OCI-LY7 (cell line): ENCODE data around the gene GGCT. TPM values are rescaled to one million over a fixed set of nuclear protein-coding genes. Genes with fewer than 3 reads are reported as not detected.

Experiments
- BruUV-seq: library from RNA; stranded (reverse); fragments of 400-500 nt; replicated peaks from 2 replicates; lab custom pipeline; 2021; lab: Mats Ljungman, UMichigan
- CTCF ChIA-PET: fragments of 300-600 bp; sonication (Branson Sonifier 250); formaldehyde crosslinking; loops from one replicate; lab custom pipeline; 2022; ENCODE audit warnings: antibody characterized with exemption; ENCODE audit not compliant: unreplicated experiment; lab: Charles Lee
- POLR2A ChIA-PET: fragments of 300-600 bp; sonication (Branson Sonifier 250); formaldehyde crosslinking; loops from one replicate; lab custom pipeline; 2022; ENCODE audit warnings: antibody characterized with exemption; lab: Charles Lee
- DNase-seq: peaks from one replicate; pipeline ENCODE4 v3.0.0-alpha.2; 2015; ENCODE audit warnings: low spot score
- H2AFZ ChIP-seq: fragments of 200-600 bp; sonication (generic), shearing (Covaris generic); 2 replicates; pipeline ENCODE4 v1.6.1; 2014; ENCODE audit warnings: mild to moderate bottlenecking, antibody characterized with exemption, low read length, moderate library complexity
- H3K27ac ChIP-seq: fragments of 200-600 bp; sonication (generic); 2 replicates; pipeline ENCODE4 v1.5.1; 2014; ENCODE audit warnings: mixed run types, low read depth, mild to moderate bottlenecking, moderate library complexity, low read length, inconsistent platforms; ENCODE audit not compliant: poor library complexity, severe bottlenecking
- H3K36me3 ChIP-seq: fragments of 200-600 bp; sonication (generic); 2 replicates; pipeline ENCODE4 v1.6.1; 2014; ENCODE audit warnings: mild to moderate bottlenecking, antibody characterized with exemption, low read length, moderate library complexity, mixed read lengths; ENCODE audit not compliant: insufficient read depth
- H3K4me1 ChIP-seq: fragments of 200-600 bp; sonication (generic); 2 replicates; pipeline ENCODE4 v1.5.1; 2014; ENCODE audit warnings: mild to moderate bottlenecking, low read length; ENCODE audit not compliant: insufficient read depth, poor library complexity, severe bottlenecking
- H3K4me2 ChIP-seq: fragments of 200-600 bp; sonication (generic); 2 replicates; pipeline ENCODE4 v1.6.1; 2014; ENCODE audit warnings: mild to moderate bottlenecking, low read length
- H3K4me3 ChIP-seq: fragments of 200-600 bp; sonication (generic); 2 replicates; pipeline ENCODE4 v1.5.1; 2014; ENCODE audit warnings: mild to moderate bottlenecking, low read depth, low read length; ENCODE audit not compliant: poor library complexity, severe bottlenecking
- H3K79me2 ChIP-seq: fragments of 200-600 bp; sonication (generic); 2 replicates; pipeline ENCODE4 v1.6.1; 2016; ENCODE audit warnings: low read depth, mild to moderate bottlenecking, low read length, moderate library complexity, mixed read lengths; ENCODE audit not compliant: insufficient read depth
- H3K9me2 ChIP-seq: fragments of 200-600 bp; sonication (generic); 2 replicates; pipeline ENCODE4 v1.6.1; 2016; ENCODE audit warnings: mild to moderate bottlenecking, low read length, mixed read lengths; ENCODE audit not compliant: insufficient read depth
- H3K9me3 ChIP-seq: fragments of 200-600 bp; sonication (generic); 2 replicates; pipeline ENCODE4 v1.6.1; 2014; ENCODE audit warnings: mild to moderate bottlenecking, mixed run types, low read length, mixed read lengths
- H4K20me1 ChIP-seq: fragments of 200-600 bp; sonication (generic); 2 replicates; pipeline ENCODE4 v1.6.1; 2014; ENCODE audit warnings: mild to moderate bottlenecking, antibody characterized with exemption, low read length, moderate library complexity, mixed read lengths; ENCODE audit not compliant: insufficient read depth
- CTCF ChIP-seq: fragments of 200-600 bp; sonication (generic); conservative IDR thresholded peaks from 2 replicates; pipeline ENCODE4 v1.5.1; 2014; ENCODE audit warnings: mild to moderate bottlenecking, antibody characterized with exemption, low read length, moderate library complexity, mixed read lengths
- EZH2phosphoT487 ChIP-seq: fragments of 200-600 bp; sonication (generic); IDR thresholded peaks from 2 replicates; pipeline ENCODE4 v1.6.1; 2018; ENCODE audit warnings: low read depth, borderline replicate concordance, mild to moderate bottlenecking, mixed run types, antibody characterized with exemption, low read length, moderate library complexity, mixed read lengths
- intact Hi-C: fragments of 100-400 bp; cut with micrococcal nuclease; formaldehyde crosslinking; loops from one replicate; pipeline ENCODE4 v1.10.0; 2022; ENCODE audit not compliant: unreplicated experiment
- total RNA-seq, 2 experiments: library from RNA; depleted of rRNA in 1 of 2; stranded (reverse); fragments of >200 nt in 1 of 2; shearing (Covaris generic) in 1 of 2; gene quantifications; 2 replicates each; pipeline ENCODE4 v1.2.3, GENCODE V29; 2014 to 2022

The GGCT gene
- total RNA-seq, 2 experiments from 2014 or later: 70.3 to 81.3 TPM

- no TSS peak for BruUV-seq
These were observed 44.2 kb upstream of the GGCT start for GRCh38 chr7:30548845-30549244.

GRCh38 chr7:30546596-30546995 lies 42.0 kb upstream of the GGCT start:
- Histone ChIP-seq H3K27ac (peak overlapping the region; percentile 68), H3K4me3 (no peak overlapping the region), H4K20me1 (no peaks in the 10 kb centered on the region), H2AFZ (peak overlapping the region; percentile 63; the same call in 1 of the 2 replicates), H3K36me3 (no peaks in the 10 kb centered on the region), H3K9me3 (no peaks in the 10 kb centered on the region), H3K9me2 (no peaks in the 10 kb centered on the region), H3K4me2 (peak overlapping the region; percentile 60), H3K4me1 (peaks cover 45% of the 10 kb centered on the region), H3K79me2 (no peaks in the 10 kb centered on the region)
- CTCF ChIA-PET: interaction anchor here (0.9 to 1.1 kb wide), 2 partner anchors 36 to 268 kb away, joined by 3 to 4 read pairs; no protein-coding TSS in a partner anchor
- DNase-seq: peak; percentile 84
- intact Hi-C loops: loop anchor here (5.0 kb wide), 2 partner anchors 34 to 196 kb away; no protein-coding TSS in a partner anchor
- POLR2A ChIA-PET: interaction anchor here (0.5 to 1.8 kb wide), 9 partner anchors 13 to 290 kb away, joined by 3 to 13 read pairs (median 4); no protein-coding TSS in a partner anchor
- no TSS peak for BruUV-seq
- no peak for TF ChIP-seq CTCF
- no peak for TF ChIP-seq EZH2phosphoT487

More at GRCh38 chr7:30548845-30549244, 44.2 kb upstream of the GGCT start:
- no peaks in the 10 kb centered on the region for H3K9me2 ChIP-seq
- DNase-seq: peak; percentile 61
- CTCF ChIA-PET: interaction anchor here (1.4 kb wide), 1 partner anchor 15 kb away, joined by 8 read pairs; no protein-coding TSS in a partner anchor
- no peaks in the 10 kb centered on the region for H3K36me3 ChIP-seq
- no peak overlapping the region for H3K27ac ChIP-seq
- no peaks in the 10 kb centered on the region for H4K20me1 ChIP-seq
- H3K4me2 ChIP-seq: no peak overlapping the region
- H3K4me1 ChIP-seq: peaks cover 43% of the 10 kb centered on the region
- no peak overlapping the region for H3K4me3 ChIP-seq
- no peak overlapping the region for H2AFZ ChIP-seq
- POLR2A ChIA-PET: interaction anchor here (0.5 to 2.0 kb wide), 3 partner anchors 33 to 429 kb away, joined by 3 to 5 read pairs (median 3); no protein-coding TSS in a partner anchor
- no peaks in the 10 kb centered on the region for H3K9me3 ChIP-seq
- intact Hi-C loops: loop anchor here (1.0 to 5.0 kb wide), 3 partner anchors 15 to 193 kb away; no protein-coding TSS in a partner anchor
- no peaks in the 10 kb centered on the region for H3K79me2 ChIP-seq
- TF ChIP-seq EZH2phosphoT487 (no peak), CTCF (peak; percentile 91)
